GM18951 (cell line): ENCODE data around the gene RAE1.

Source experiments
- POLR2A ChIP-seq: IDR thresholded peaks from 4 replicates; pipeline ENCODE4 v1.6.1; 2011; ENCODE audit warnings: mild to moderate bottlenecking; ENCODE audit not compliant: insufficient read length, insufficient read depth; ENCODE audit errors: extremely low read depth
- in situ Hi-C: fragments of 300-500 bp; cut with MboI; formaldehyde crosslinking; loops from one replicate; pipeline ENCODE4 v1.12.0; 2022; ENCODE audit warnings: low sequenced_read_pairs, mixed read lengths, inconsistent platforms; ENCODE audit not compliant: unreplicated experiment

RAE1 gene

GRCh38 chr20:57396984-57397692, 46.1 kb downstream of the RAE1 start:
- TF ChIP-seq POLR2A = no peak
- in situ Hi-C loops = loop anchor here (25.0 kb wide), 1 partner anchor 815 kb away; no protein-coding TSS in a partner anchor

- no peak for TF ChIP-seq POLR2A
- in situ Hi-C loops = loop anchor here (25.0 kb wide), 1 partner anchor 815 kb away; no protein-coding TSS in a partner anchor
Measured at GRCh38 chr20:57397693-57398108, 46.6 kb downstream of the RAE1 start.

- in situ Hi-C loops = loop anchor here (25.0 kb wide), 1 partner anchor 814 kb away; no protein-coding TSS in a partner anchor
- TF ChIP-seq POLR2A = peak; percentile 28
Measured at GRCh38 chr20:57398231-57398821, 47.3 kb downstream of the RAE1 start.

GRCh38 chr20:57398901-57399535, 48.0 kb downstream of the RAE1 start:
- TF ChIP-seq POLR2A = no peak
- in situ Hi-C loops = loop anchor here (25.0 kb wide), 1 partner anchor 813 kb away; no protein-coding TSS in a partner anchor

- TF ChIP-seq POLR2A = peak; percentile 38
- in situ Hi-C loops = loop anchor here (25.0 kb wide), 1 partner anchor 813 kb away; no protein-coding TSS in a partner anchor
Measured at GRCh38 chr20:57399587-57400155, 48.6 kb downstream of the RAE1 start.

GRCh38 chr20:57400231-57400701, 49.2 kb downstream of the RAE1 start:
- no peak for TF ChIP-seq POLR2A
- in situ Hi-C loops = no loop called here

GRCh38 chr20:57400821-57401564, 49.9 kb downstream of the RAE1 start:
- TF ChIP-seq POLR2A = no peak
- in situ Hi-C loops = no loop called here

- no peak for TF ChIP-seq POLR2A
- in situ Hi-C loops = no loop called here
Measured at GRCh38 chr20:57401565-57401918, 50.5 kb downstream of the RAE1 start.

GRCh38 chr20:57402206-57403125, 51.4 kb downstream of the RAE1 start:
- no peak for TF ChIP-seq POLR2A
- in situ Hi-C loops = no loop called here

GRCh38 chr20:57403216-57403615, 52.2 kb downstream of the RAE1 start:
- in situ Hi-C loops = no loop called here
- no peak for TF ChIP-seq POLR2A

- in situ Hi-C loops = no loop called here
- no peak for TF ChIP-seq POLR2A
Measured at GRCh38 chr20:57404006-57404405, 53.0 kb downstream of the RAE1 start.
